K562 (cell line): ENCODE data around the gene SGTB. TPM values are rescaled to one million over a fixed set of nuclear protein-coding genes. Genes with fewer than 3 reads are reported as not detected.

Experiments
- ATAC-seq: fragments of 200-7000 bp; cut with Tn5 transposase; 3 replicates; pipeline ENCODE4 v1.9.1; 2020; ENCODE audit warnings: moderate library complexity
- BruUV-seq: library from RNA; stranded (reverse); fragments of 400-500 nt; replicated peaks from 2 replicates; lab custom pipeline; 2021; lab: Mats Ljungman, UMichigan
- CTCF ChIA-PET: fragments of 300-600 bp; formaldehyde crosslinking; extraction: SDS; loops from one replicate; lab custom pipeline; 2021; ENCODE audit warnings: low intra/inter-chr PET ratio; lab: Yijun Ruan, JAX
- POLR2A ChIA-PET: fragments of 300-600, 350-650 bp; sonication (Branson Sonifier 250); formaldehyde crosslinking; extraction: SDS; loops from one replicate; lab custom pipeline; 2021; ENCODE audit warnings: antibody characterized with exemption, inconsistent platforms; lab: Yijun Ruan, JAX
- DNase-seq, 4 experiments: peaks; one replicate each; pipeline versions ENCODE4 v3.0.0 to v3.0.0-alpha.2; 2011 to 2018; ENCODE audit warnings: low spot score in 3 of 4, mixed read lengths in 3 of 4; ENCODE audit errors: extremely low read depth in 1 of 4
- FAIRE-seq: peaks from 2 replicates; lab custom pipeline; 2011; peaks lifted over from hg19 to GRCh38; lab: Jason Lieb, UNC
- H2AFZ ChIP-seq: 2 replicates; pipeline ENCODE4 v1.6.0; 2011; ENCODE audit warnings: low read depth, low read length, control low read depth, inconsistent platforms
- H3K27ac ChIP-seq: fragments of 200-600 bp; 3 replicates; pipeline ENCODE4 v1.8.0; 2011; ENCODE audit warnings: low read depth, mild to moderate bottlenecking, control low read depth, inconsistent platforms, low read length, moderate library complexity, mixed read lengths; ENCODE audit errors: extremely low read depth
- H3K27me3 ChIP-seq, 2 experiments: fragments of 300-600 bp in 1 of 2; 2 replicates in 1 of 2; 3 replicates in 1 of 2; pipeline versions ENCODE4 v1.6.0 to v1.8.0; 2011; ENCODE audit warnings: inconsistent platforms in 2 of 2, low read length in 2 of 2, mild to moderate bottlenecking in 1 of 2, mixed read lengths in 1 of 2, moderate library complexity in 1 of 2; ENCODE audit not compliant: control insufficient read depth in 2 of 2, insufficient read depth in 2 of 2
- H3K36me3 ChIP-seq: fragments of 300-600 bp; 3 replicates; pipeline ENCODE4 v1.8.0; 2011; ENCODE audit warnings: mild to moderate bottlenecking, low read length, inconsistent platforms; ENCODE audit not compliant: control insufficient read depth, insufficient read depth
- H3K4me1 ChIP-seq, 2 experiments: fragments of 200-600 bp in 1 of 2; replicated peaks in 1 of 2; 2 replicates in 1 of 2; 3 replicates in 1 of 2; pipeline versions ENCODE4 v1.5.1 to v1.8.0; 2011; ENCODE audit warnings: inconsistent platforms in 2 of 2, low read length in 2 of 2, mild to moderate bottlenecking in 1 of 2, mixed read lengths in 1 of 2, moderate library complexity in 1 of 2; ENCODE audit not compliant: control insufficient read depth in 2 of 2, insufficient read depth in 2 of 2
- H3K4me2 ChIP-seq: 2 replicates; pipeline ENCODE4 v1.6.1; 2011; ENCODE audit warnings: low read length, control low read depth, inconsistent platforms, mixed read lengths; ENCODE audit not compliant: insufficient read depth
- H3K4me3 ChIP-seq: fragments of 200-600 bp; sonication (generic), shearing (Covaris generic); 2 replicates; pipeline ENCODE4 v1.5.1; 2016; ENCODE audit warnings: control low read depth, inconsistent platforms
- H3K79me2 ChIP-seq: fragments of 200-600 bp; 3 replicates; pipeline ENCODE4 v1.8.0; 2011; ENCODE audit warnings: low read length, inconsistent platforms; ENCODE audit not compliant: control insufficient read depth, insufficient read depth
- H3K9ac ChIP-seq, 2 experiments: 2 replicates each; pipeline versions ENCODE4 v1.6.0 to v1.6.1; 2011; ENCODE audit warnings: low read depth in 2 of 2, low read length in 2 of 2, control low read depth in 1 of 2, inconsistent platforms in 1 of 2, mild to moderate bottlenecking in 1 of 2, mixed read lengths in 1 of 2; ENCODE audit not compliant: insufficient read depth in 1 of 2
- H3K9me1 ChIP-seq: one replicate; pipeline ENCODE4 v1.6.0; 2011; ENCODE audit warnings: inconsistent platforms, mild to moderate bottlenecking, low read length, moderate library complexity; ENCODE audit not compliant: control insufficient read depth, insufficient read depth
- H3K9me3 ChIP-seq: replicated peaks from 2 replicates; pipeline ENCODE4 v1.5.1; 2011; ENCODE audit warnings: low read depth, low read length, inconsistent platforms; ENCODE audit not compliant: control insufficient read depth, insufficient read depth
- H4K20me1 ChIP-seq: replicated peaks from 2 replicates; pipeline ENCODE4 v1.6.1; 2011; ENCODE audit warnings: low read length, inconsistent platforms, mixed read lengths; ENCODE audit not compliant: control insufficient read depth, insufficient read depth
- ARID1B ChIP-seq: fragments of 450-650 bp; IDR thresholded peaks from 2 replicates; pipeline ENCODE4 v1.6.1; 2016; ENCODE audit warnings: antibody characterized with exemption, mild to moderate bottlenecking, inconsistent platforms
- BCOR ChIP-seq: fragments of 450-650 bp; IDR thresholded peaks from 2 replicates; pipeline ENCODE4 v1.6.1; 2016
- CBX3 ChIP-seq, 2 experiments: IDR thresholded peaks; 1 replicate in 1 of 2; 2 replicates in 1 of 2; pipeline ENCODE4 v1.6.1; 2012; ENCODE audit warnings: inconsistent platforms in 2 of 2, low read length in 2 of 2, borderline replicate concordance in 1 of 2, control low read depth in 1 of 2
- FOSL1 ChIP-seq: fragments of 200-800 bp; sonication (Bioruptor generic); conservative IDR thresholded peaks from 2 replicates; pipeline ENCODE4 v1.6.1; 2016; ENCODE audit warnings: missing genetic modification characterization, missing compliant biosample characterization
- GTF2A2 ChIP-seq: IDR thresholded peaks from 2 replicates; pipeline ENCODE4 v1.6.1; 2016; ENCODE audit warnings: mild to moderate bottlenecking, missing genetic modification characterization, missing compliant biosample characterization
- KAT8 ChIP-seq: fragments of 450-650 bp; IDR thresholded peaks from 2 replicates; pipeline ENCODE4 v1.6.1; 2016; ENCODE audit warnings: low read depth, mild to moderate bottlenecking
- KLF6 ChIP-seq: fragments of 250-450 bp; sonication (Bioruptor Pico); IDR thresholded peaks from 2 replicates; pipeline ENCODE4 v1.4.0; 2020; ENCODE audit warnings: mild to moderate bottlenecking, moderate library complexity, borderline replicate concordance
- RBM34 ChIP-seq: fragments of 200-400 bp; formaldehyde crosslinking; IDR thresholded peaks from 2 replicates; pipeline ENCODE4 v1.6.1; 2018; ENCODE audit warnings: low read length, borderline replicate concordance; ENCODE audit not compliant: insufficient read depth
- RFX1 ChIP-seq: fragments of 450-650 bp; IDR thresholded peaks from 2 replicates; pipeline ENCODE4 v1.6.1; 2016; ENCODE audit warnings: mild to moderate bottlenecking, moderate library complexity
- SUPT5H ChIP-seq: fragments of 450-650 bp; IDR thresholded peaks from 2 replicates; pipeline ENCODE4 v1.6.1; 2016
- TAF15 ChIP-seq: fragments of 200-400 bp; formaldehyde crosslinking; IDR thresholded peaks from 2 replicates; pipeline ENCODE4 v1.6.1; 2017; ENCODE audit warnings: mild to moderate bottlenecking, low read depth, low read length, moderate library complexity
- TCFL5 ChIP-seq: fragments of 250-450 bp; sonication (Bioruptor Pico); conservative IDR thresholded peaks from 2 replicates; pipeline ENCODE4 v1.6.1; 2021; ENCODE audit warnings: mild to moderate bottlenecking, moderate library complexity, matching md5 sums
- TRIM28 ChIP-seq: fragments of 450-650 bp; IDR thresholded peaks from 2 replicates; pipeline ENCODE4 v1.6.1; 2017
- ZNF175 ChIP-seq: fragments of 200-800 bp; sonication (Bioruptor generic); IDR thresholded peaks from 2 replicates; pipeline ENCODE4 v1.6.1; 2016; ENCODE audit warnings: low read depth, mild to moderate bottlenecking, missing genetic modification characterization, missing compliant biosample characterization
- ZNF57 ChIP-seq: fragments of 450-650 bp; formaldehyde crosslinking; IDR thresholded peaks from 2 replicates; pipeline ENCODE4 v1.4.0; 2020; ENCODE audit warnings: mild to moderate bottlenecking, moderate library complexity
- ZNF785 ChIP-seq: fragments of 250-450 bp; sonication (Bioruptor Pico); IDR thresholded peaks from 2 replicates; pipeline ENCODE4 v1.4.0; 2020; ENCODE audit warnings: mild to moderate bottlenecking
- WGBS: fragments of 100-300 bp; shearing (Covaris generic); methylation state at CpG from one replicate; pipeline ENCODE4 v1.1.6; 2016; ENCODE audit warnings: low coverage, mixed read lengths; ENCODE audit not compliant: insufficient coverage; ENCODE audit errors: missing lambda C conversion rate; 5-methylcytosine and 5-hydroxymethylcytosine counted together
- in situ Hi-C: fragments of 300-500 bp; cut with MboI; formaldehyde crosslinking; loops from 4 replicates; pipeline ENCODE4 v1.15.0; 2018; ENCODE audit warnings: inconsistent platforms, mixed read lengths
- intact Hi-C: fragments of 100-400 bp; cut with micrococcal nuclease; formaldehyde crosslinking; loops from 2 replicates; pipeline ENCODE4 v1.14.2; 2022
- polyA plus RNA-seq, 8 experiments: library from polyadenylated mRNA; depleted of rRNA in 4 of 8; stranded (reverse) in 5 of 8; unstranded in 3 of 8; fragments of >200 nt; fragmentation: Nextera tagmentation in 2 of 8; fragmentation: Illumina TruSeq in 1 of 8; extraction: Ambion mirVana in 2 of 8; extraction: Trizol in 1 of 8; gene quantifications; 2 replicates each; pipeline versions ENCODE4 v1.2.1 to v1.2.3, GENCODE V29; 2011 to 2014; ENCODE audit warnings: inconsistent platforms in 1 of 8, missing spikeins in 1 of 8
- total RNA-seq, 7 experiments: library from RNA; depleted of rRNA in 6 of 7; stranded (reverse); fragments of >200 nt in 6 of 7; fragmentation: Illumina TruSeq in 2 of 7; extraction: Trizol in 2 of 7; gene quantifications; 2 replicates each; pipeline versions ENCODE4 v1.2.1 to v1.2.3, GENCODE V29; 2011 to 2021; ENCODE audit warnings: low replicate concordance in 1 of 7
- TF ChIP-seq, protein P1 (sequence below): fragments of 450-650 bp; IDR thresholded peaks from 2 replicates; pipeline ENCODE4 v1.6.1; 2016; ENCODE audit warnings: mild to moderate bottlenecking
- TF ChIP-seq, protein P2 (sequence below): fragments of 450-650 bp; IDR thresholded peaks from 2 replicates; pipeline ENCODE4 v1.7.0; 2016; ENCODE audit warnings: borderline replicate concordance

Gene SGTB
- total and polyA plus RNA-seq, 9 of the 15 experiments (the other 6 are each of a cell fraction or from before 2014, with no cell fraction given), result 1.3 to 8.4 (median 4.8) TPM

DNA sequence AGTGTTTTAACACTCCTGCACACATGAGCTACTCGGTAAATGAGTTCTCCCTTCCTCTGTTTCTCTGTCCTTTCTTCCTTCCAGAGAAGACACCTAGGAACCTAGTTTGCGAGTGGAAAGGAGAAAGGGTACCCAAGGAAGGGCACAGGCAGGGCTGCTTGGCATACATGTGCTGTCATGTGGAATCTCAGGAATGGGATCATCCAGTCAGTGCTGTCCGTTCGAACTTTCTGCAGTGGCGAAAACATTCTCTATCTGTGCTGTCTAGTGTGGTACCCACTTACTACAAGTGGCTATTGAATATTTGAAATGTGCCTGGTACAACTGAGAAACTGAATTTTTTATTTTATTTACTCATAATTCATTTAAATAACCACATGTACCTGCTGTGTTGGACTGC lies 28.0 kb upstream of the SGTB start (continued):
- TF ChIP-seq, protein P1, sequence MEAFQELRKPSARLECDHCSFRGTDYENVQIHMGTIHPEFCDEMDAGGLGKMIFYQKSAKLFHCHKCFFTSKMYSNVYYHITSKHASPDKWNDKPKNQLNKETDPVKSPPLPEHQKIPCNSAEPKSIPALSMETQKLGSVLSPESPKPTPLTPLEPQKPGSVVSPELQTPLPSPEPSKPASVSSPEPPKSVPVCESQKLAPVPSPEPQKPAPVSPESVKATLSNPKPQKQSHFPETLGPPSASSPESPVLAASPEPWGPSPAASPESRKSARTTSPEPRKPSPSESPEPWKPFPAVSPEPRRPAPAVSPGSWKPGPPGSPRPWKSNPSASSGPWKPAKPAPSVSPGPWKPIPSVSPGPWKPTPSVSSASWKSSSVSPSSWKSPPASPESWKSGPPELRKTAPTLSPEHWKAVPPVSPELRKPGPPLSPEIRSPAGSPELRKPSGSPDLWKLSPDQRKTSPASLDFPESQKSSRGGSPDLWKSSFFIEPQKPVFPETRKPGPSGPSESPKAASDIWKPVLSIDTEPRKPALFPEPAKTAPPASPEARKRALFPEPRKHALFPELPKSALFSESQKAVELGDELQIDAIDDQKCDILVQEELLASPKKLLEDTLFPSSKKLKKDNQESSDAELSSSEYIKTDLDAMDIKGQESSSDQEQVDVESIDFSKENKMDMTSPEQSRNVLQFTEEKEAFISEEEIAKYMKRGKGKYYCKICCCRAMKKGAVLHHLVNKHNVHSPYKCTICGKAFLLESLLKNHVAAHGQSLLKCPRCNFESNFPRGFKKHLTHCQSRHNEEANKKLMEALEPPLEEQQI, result no peak

DNA sequence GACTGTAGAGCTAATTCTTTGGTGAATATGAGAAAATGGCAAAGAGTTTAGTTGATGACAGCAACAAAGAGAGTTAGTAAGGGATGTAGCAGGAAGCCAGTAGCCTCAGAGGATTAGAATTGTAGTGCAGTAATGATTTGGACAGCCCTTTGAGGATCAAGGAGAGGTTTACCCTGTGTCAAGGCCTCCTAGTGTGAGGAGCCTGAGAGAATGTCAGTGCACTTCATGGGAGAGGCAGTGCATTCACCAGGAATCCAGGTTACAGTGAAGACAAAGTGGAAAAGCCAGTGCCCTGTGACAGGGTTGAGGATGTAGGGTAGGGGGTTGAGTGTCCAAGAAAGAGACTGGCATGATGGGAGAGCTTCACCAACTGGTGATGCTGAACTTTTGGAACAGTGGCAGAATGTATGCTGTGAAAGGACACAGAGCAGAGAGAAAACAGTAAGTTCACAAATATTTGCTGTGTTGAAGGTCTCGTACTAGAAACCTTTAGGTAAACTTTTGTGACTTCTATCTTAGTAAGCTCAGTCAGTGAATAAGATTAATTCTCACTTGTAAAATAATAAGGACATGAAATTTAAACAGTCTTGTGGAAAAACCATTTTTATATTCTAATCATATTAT lies 27.4 kb upstream of the SGTB start:
- ATAC-seq (no peak), DNase-seq (no peak), FAIRE-seq (no peak)
- H3K4me3 ChIP-seq, result no peak overlapping the region
- no peak overlapping the region for H3K9ac ChIP-seq
- H3K4me1 ChIP-seq, result no peaks in the 10 kb centered on the region
- ChIA-PET POLR2A (no interaction called here), CTCF (no interaction called here)
- no TSS peak for BruUV-seq
- no peaks in the 10 kb centered on the region for H4K20me1 ChIP-seq
- H3K79me2 ChIP-seq, result peaks cover 19% of the 10 kb centered on the region; the same call in 2 of the 3 replicates
- H3K27ac ChIP-seq, result no peak overlapping the region
- no peaks in the 10 kb centered on the region for H3K9me3 ChIP-seq
- H3K9me1 ChIP-seq, result no peaks in the 10 kb centered on the region
- H3K4me2 ChIP-seq, result no peak overlapping the region
- no peaks in the 10 kb centered on the region for H3K27me3 ChIP-seq
- no peaks in the 10 kb centered on the region for H3K36me3 ChIP-seq
- no peak overlapping the region for H2AFZ ChIP-seq
- in situ Hi-C loops, result no loop called here
- WGBS, result 96% methylated on average over 1 of the region's 1 CpG
- intact Hi-C loops, result no loop called here
- no peak for TF ChIP-seq KAT8
- no peak for TF ChIP-seq KLF6 (CRISPR knock-in tag)
- TF ChIP-seq TCFL5 (CRISPR knock-in tag), result no peak
- TF ChIP-seq GTF2A2 (tag), result no peak
- no peak for TF ChIP-seq SUPT5H
- no peak for TF ChIP-seq RBM34
- TF ChIP-seq ZNF175 (CRISPR knock-in tag), result no peak
- no peak for TF ChIP-seq ARID1B
- TF ChIP-seq, protein P2, sequence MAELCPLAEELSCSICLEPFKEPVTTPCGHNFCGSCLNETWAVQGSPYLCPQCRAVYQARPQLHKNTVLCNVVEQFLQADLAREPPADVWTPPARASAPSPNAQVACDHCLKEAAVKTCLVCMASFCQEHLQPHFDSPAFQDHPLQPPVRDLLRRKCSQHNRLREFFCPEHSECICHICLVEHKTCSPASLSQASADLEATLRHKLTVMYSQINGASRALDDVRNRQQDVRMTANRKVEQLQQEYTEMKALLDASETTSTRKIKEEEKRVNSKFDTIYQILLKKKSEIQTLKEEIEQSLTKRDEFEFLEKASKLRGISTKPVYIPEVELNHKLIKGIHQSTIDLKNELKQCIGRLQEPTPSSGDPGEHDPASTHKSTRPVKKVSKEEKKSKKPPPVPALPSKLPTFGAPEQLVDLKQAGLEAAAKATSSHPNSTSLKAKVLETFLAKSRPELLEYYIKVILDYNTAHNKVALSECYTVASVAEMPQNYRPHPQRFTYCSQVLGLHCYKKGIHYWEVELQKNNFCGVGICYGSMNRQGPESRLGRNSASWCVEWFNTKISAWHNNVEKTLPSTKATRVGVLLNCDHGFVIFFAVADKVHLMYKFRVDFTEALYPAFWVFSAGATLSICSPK, result no peak
- TF ChIP-seq RFX1, result no peak
- TF ChIP-seq ZNF785 (CRISPR knock-in tag), result no peak
- no peak for TF ChIP-seq FOSL1 (tag)
- no peak for TF ChIP-seq TAF15
- TF ChIP-seq ZNF57 (CRISPR knock-in tag), result no peak
- TF ChIP-seq CBX3 (IDR thresholded peaks at IDR 0.05; ENCODE audit: borderline replicate concordance in 1 of 2, low read length in 2 of 2), result no peak
- no peak for TF ChIP-seq TRIM28
- no peak for TF ChIP-seq BCOR
